PC-3 (cell line): Measurements from ENCODE around the gene DSCAM. TPM values are rescaled to one million over a fixed set of nuclear protein-coding genes. Genes with fewer than 3 reads are reported as not detected.
"Not testable (repeated sequence)": the region's sequence is repeated elsewhere in the genome, so short reads cannot be mapped to it uniquely, and the experiment has no call there.

Source experiments
- ATAC-seq: fragments of 200-7000 bp; cut with Tn5 transposase; 2 replicates; pipeline ENCODE4 v1.9.1; 2020; ENCODE audit warnings: mild to moderate bottlenecking, moderate library complexity
- BruUV-seq: library from RNA; stranded (reverse); fragments of 400-500 nt; replicated peaks from 2 replicates; lab custom pipeline; 2021; lab: Mats Ljungman, UMichigan
- CTCF ChIA-PET: fragments of 300-600 bp; sonication (Branson Sonifier 250); formaldehyde crosslinking; loops from one replicate; lab custom pipeline; 2022; ENCODE audit warnings: antibody characterized with exemption; lab: Charles Lee
- POLR2A ChIA-PET: fragments of 300-600 bp; sonication (Branson Sonifier 250); formaldehyde crosslinking; loops from one replicate; lab custom pipeline; 2022; ENCODE audit warnings: antibody characterized with exemption; ENCODE audit not compliant: unreplicated experiment; lab: Charles Lee
- DNase-seq: peaks from one replicate; pipeline ENCODE4 v3.0.0-alpha.2; 2015
- H2AFZ ChIP-seq: fragments of 300-600 bp; sonication (generic); 2 replicates; pipeline ENCODE4 v1.6.0; 2016; ENCODE audit warnings: antibody characterized with exemption, low read length
- H3F3A ChIP-seq: fragments of 300-600 bp; sonication (generic); one replicate; pipeline ENCODE4 v1.6.0; 2017; ENCODE audit warnings: antibody characterized with exemption, low read length, control low read depth, mild to moderate bottlenecking; ENCODE audit not compliant: unreplicated experiment
- H3K27ac ChIP-seq: fragments of 300-600 bp; sonication (generic); 2 replicates; pipeline ENCODE4 v1.5.1; 2016; ENCODE audit warnings: mild to moderate bottlenecking, low read length
- H3K27me3 ChIP-seq: fragments of 300-600 bp; sonication (generic); 2 replicates; pipeline ENCODE4 v1.6.1; 2016; ENCODE audit warnings: low read length, mixed read lengths
- H3K36me3 ChIP-seq: fragments of 300-600 bp; sonication (generic); 2 replicates; pipeline ENCODE4 v1.6.1; 2016; ENCODE audit warnings: low read depth, mixed run types, low read length, mixed read lengths
- H3K4me1 ChIP-seq: fragments of 300-600 bp; sonication (generic); 2 replicates; pipeline ENCODE4 v1.5.1; 2016; ENCODE audit warnings: low read length; ENCODE audit not compliant: insufficient read depth
- H3K4me2 ChIP-seq: fragments of 300-600 bp; sonication (generic); 2 replicates; pipeline ENCODE4 v1.6.0; 2016; ENCODE audit warnings: low read length
- H3K4me3 ChIP-seq: fragments of 300-600 bp; sonication (generic); 2 replicates; pipeline ENCODE4 v1.5.1; 2016; ENCODE audit warnings: mild to moderate bottlenecking, low read length, mixed read lengths
- H3K79me2 ChIP-seq: fragments of 300-600 bp; sonication (generic); 2 replicates; pipeline ENCODE4 v1.6.1; 2017; ENCODE audit warnings: low read length, mixed read lengths
- H3K9ac ChIP-seq: fragments of 300-600 bp; sonication (generic); 2 replicates; pipeline ENCODE4 v1.6.0; 2016; ENCODE audit warnings: mild to moderate bottlenecking, low read length
- H3K9me2 ChIP-seq: fragments of 300-600 bp; sonication (generic); replicated peaks from 2 replicates; pipeline ENCODE4 v1.6.1; 2016; ENCODE audit warnings: mixed run types, low read length, mixed read lengths
- H3K9me3 ChIP-seq: fragments of 300-600 bp; sonication (generic); 2 replicates; pipeline ENCODE4 v1.6.1; 2016; ENCODE audit warnings: low read length, mixed read lengths
- H4K20me1 ChIP-seq: fragments of 300-600 bp; sonication (generic); 2 replicates; pipeline ENCODE4 v1.6.1; 2016; ENCODE audit warnings: low read length, mixed read lengths
- CTCF ChIP-seq: fragments of 300-600 bp; sonication (generic); conservative IDR thresholded peaks from 2 replicates; pipeline ENCODE4 v1.5.1; 2017; ENCODE audit warnings: antibody characterized with exemption, low read depth, mild to moderate bottlenecking, low read length
- EZH2 ChIP-seq: fragments of 300-600 bp; sonication (generic); IDR thresholded peaks from one replicate; pipeline ENCODE4 v1.6.1; 2017; ENCODE audit warnings: antibody characterized with exemption, mild to moderate bottlenecking, low read length; ENCODE audit not compliant: unreplicated experiment
- EZH2phosphoT487 ChIP-seq: fragments of 300-600 bp; sonication (generic); IDR thresholded peaks from 2 replicates; pipeline ENCODE4 v1.6.1; 2018; ENCODE audit warnings: mild to moderate bottlenecking, antibody characterized with exemption, low read length, borderline replicate concordance
- intact Hi-C: fragments of 100-400 bp; cut with micrococcal nuclease; formaldehyde crosslinking; loops from 2 replicates; pipeline ENCODE4 v1.9.0; 2023
- total RNA-seq: library from RNA; depleted of rRNA; stranded (reverse); fragments of >200 nt; gene quantifications from 2 replicates; pipeline ENCODE4 v1.2.3, GENCODE V29; 2014

The DSCAM gene
- total RNA-seq, 1 experiment from 2014 or later, result not detected

- H3K9ac ChIP-seq, result no peak overlapping the region
- intact Hi-C loops, result no loop called here
- DNase-seq (no peak), ATAC-seq (no peak)
- H3K27ac ChIP-seq, result no peak overlapping the region
- H2AFZ ChIP-seq, result no peak overlapping the region
- no peaks in the 10 kb centered on the region for H3K79me2 ChIP-seq
- H3K36me3 ChIP-seq, result no peaks in the 10 kb centered on the region
- H3K27me3 ChIP-seq, result no peaks in the 10 kb centered on the region
- H3K9me3 ChIP-seq, result 0 out of 2 replicates have a peak, but pooled peaks cover 9% of the 10 kb centered on the region
- no peak overlapping the region for H3K4me2 ChIP-seq
- ChIA-PET CTCF (no interaction called here), POLR2A (no interaction called here)
- H4K20me1 ChIP-seq, result no peaks in the 10 kb centered on the region
- TF ChIP-seq EZH2, result no peak
- TF ChIP-seq CTCF, result no peak
- TF ChIP-seq EZH2phosphoT487, result no peak
- no peaks in the 10 kb centered on the region for H3K9me2 ChIP-seq
- no peak overlapping the region for H3K4me3 ChIP-seq
- H3F3A ChIP-seq, result no peaks in the 10 kb centered on the region
- BruUV-seq, result no TSS peak
- no peaks in the 10 kb centered on the region for H3K4me1 ChIP-seq
Observed at GRCh38 chr21:40029888-40030287, 817.1 kb downstream of the DSCAM start.

GRCh38 chr21:40028393-40028792 lies 818.6 kb downstream of the DSCAM start:
- DNase-seq, H3K4me2 ChIP-seq, H3K4me1 ChIP-seq, ATAC-seq, H3K27ac ChIP-seq, H3K36me3 ChIP-seq, CTCF ChIA-PET, intact Hi-C loops, H3K27me3 ChIP-seq, H4K20me1 ChIP-seq, H3K9me2 ChIP-seq, H3K9me3 ChIP-seq, H3F3A ChIP-seq, BruUV-seq, H3K9ac ChIP-seq, H3K79me2 ChIP-seq, POLR2A ChIA-PET, H3K4me3 ChIP-seq, H2AFZ ChIP-seq: not testable (repeated sequence)

GRCh38 chr21:40021558-40022351 lies 825.2 kb downstream of the DSCAM start:
- CTCF ChIA-PET, result no interaction called here
- H4K20me1 ChIP-seq, result no peaks in the 10 kb centered on the region
- ATAC-seq, result no peak

More at GRCh38 chr21:40021558-40022351, 825.2 kb downstream of the DSCAM start:
- BruUV-seq, result no TSS peak
- Histone ChIP-seq H3K79me2 (no peaks in the 10 kb centered on the region), H3K36me3 (no peaks in the 10 kb centered on the region), H3K4me2 (no peak overlapping the region), H3K4me1 (no peaks in the 10 kb centered on the region), H3K9me3 (peaks cover 23% of the 10 kb centered on the region), H3K27me3 (no peaks in the 10 kb centered on the region), H2AFZ (no peak overlapping the region), H3K9ac (no peak overlapping the region), H3K4me3 (no peak overlapping the region), H3K9me2 (no peaks in the 10 kb centered on the region), H3F3A (no peaks in the 10 kb centered on the region), H3K27ac (no peak overlapping the region)
- intact Hi-C loops, result no loop called here
- DNase-seq, result no peak
- TF ChIP-seq CTCF (no peak), EZH2phosphoT487 (no peak), EZH2 (no peak)
- POLR2A ChIA-PET, result no interaction called here
